Posterior vena cava (tissue), 2 donors: ENCODE results near the gene BMAL1. TPM values are rescaled to one million over a fixed set of nuclear protein-coding genes. Genes with fewer than 3 reads are reported as not detected.

Source experiments
- DNase-seq: peaks from one replicate; pipeline ENCODE4 v3.0.0-alpha.2; 2020; ENCODE audit warnings: low spot score
- intact Hi-C, 2 donors: fragments of 100-400 bp; cut with DNase I; formaldehyde crosslinking; loops; one replicate each; pipeline versions ENCODE4 v1.14.1 to v1.14.2; 2022 to 2023
- total RNA-seq, 2 donors: library from RNA; stranded (reverse); fragmentation: NEBNext Ultra II Directional; extraction: Animal tissue kit (Norgen Biotek cat#: 25700); gene quantifications; one replicate each; pipeline ENCODE4 v1.2.1, GENCODE V29; 2021
- donor health status: DM: yes; HTN: yes; CAD: no.
- donor health status: DM: yes; HTN: yes; CAD: no.

BMAL1 gene
- total RNA-seq, 2 donors from 2014 or later = 17.6 to 28.4 TPM

DNA sequence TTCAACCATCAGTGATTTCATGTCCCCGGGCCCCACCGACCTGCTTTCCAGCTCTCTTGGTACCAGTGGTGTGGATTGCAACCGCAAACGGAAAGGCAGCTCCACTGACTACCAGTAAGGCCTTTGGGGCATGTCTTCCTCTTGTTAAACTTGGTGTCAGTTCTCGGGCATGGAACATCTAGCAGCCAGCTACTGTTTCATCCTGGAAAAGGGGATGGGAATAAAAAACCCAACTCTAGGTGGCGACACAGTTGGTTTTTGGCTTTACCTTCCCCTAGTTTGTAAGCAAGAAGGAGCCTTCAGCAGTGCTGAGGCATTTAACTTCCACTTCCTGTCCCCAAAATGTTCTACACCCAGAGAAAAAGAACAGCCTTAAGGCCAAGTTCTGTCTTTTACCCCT, 76.7 kb downstream of the BMAL1 start:
- intact Hi-C loops = no loop called here
- DNase-seq = no peak

DNA sequence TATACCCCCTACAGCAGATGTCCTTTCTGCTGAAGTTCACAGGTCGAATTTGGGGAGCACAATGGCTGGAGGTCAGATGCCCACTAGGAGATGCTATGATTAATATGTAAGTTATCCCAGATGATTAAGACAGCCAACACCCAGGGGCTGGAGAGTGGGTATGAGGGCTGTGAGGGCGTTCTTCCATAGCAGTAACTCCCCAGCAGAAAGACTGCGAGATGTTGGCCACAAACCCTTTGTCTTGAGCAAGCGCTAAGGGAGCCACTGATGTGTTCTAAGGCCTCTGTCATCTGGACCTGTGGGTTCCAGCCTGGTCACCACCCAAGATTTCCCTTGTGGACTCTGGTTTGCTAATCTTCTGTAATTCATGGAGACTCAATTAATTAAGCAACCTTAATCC, 77.6 kb downstream of the BMAL1 start:
- intact Hi-C loops = no loop called here

DNA sequence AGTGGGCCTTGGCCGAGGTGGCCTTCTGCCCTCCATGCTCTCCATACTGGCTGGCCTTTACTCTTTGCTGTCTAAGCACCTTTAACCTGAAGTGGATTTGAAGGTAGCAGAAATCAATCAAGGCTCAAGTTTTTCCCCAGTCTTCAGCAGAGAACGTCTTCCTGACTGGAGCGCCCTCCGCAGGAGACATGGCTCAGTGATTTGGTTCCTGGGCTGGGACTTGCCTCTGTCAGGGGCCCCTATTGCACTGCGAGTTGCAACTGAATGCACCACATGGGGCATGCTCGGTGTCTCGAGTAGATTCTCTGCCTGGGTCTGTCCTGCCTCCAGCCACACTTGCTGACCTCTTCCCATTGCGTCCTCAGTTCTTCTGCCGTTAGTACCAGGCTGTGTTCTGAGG, 79.6 kb downstream of the BMAL1 start:
- DNase-seq = no peak
- intact Hi-C loops = no loop called here

More for the DNA sequence above, 77.6 kb downstream of the BMAL1 start:
- no peak for DNase-seq

DNA sequence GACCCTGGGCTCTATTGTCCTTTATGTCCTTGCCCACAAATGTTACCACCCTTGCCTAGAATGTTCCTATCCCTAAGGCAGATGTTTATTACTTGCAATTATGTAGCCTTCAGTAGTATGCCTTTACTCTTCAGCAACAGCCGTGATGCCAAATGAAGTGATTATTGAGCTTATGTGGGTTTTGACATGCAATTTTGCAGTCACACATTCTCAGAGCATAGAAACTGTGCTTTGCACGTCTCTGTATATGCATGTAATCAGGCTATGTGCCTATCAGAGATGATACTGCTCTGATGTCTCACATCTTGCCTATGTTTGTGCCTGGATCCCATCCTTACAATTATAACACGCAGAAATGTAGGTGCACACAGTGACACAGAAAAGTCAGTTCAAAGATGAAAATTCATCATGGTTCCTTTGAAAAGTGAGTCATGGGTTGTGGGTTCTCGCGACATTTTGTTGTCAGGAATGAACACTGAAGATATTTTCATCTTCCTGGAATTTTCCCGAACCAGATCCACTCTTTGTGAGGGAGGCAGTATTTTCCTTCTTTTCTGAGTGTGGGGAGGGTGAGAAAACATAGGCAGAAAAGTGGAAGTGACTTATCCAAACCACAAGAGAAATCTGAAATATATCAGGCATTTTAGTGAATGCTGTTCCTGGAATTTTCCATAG, 81.1 kb downstream of the BMAL1 start:
- intact Hi-C loops = no loop called here

DNA sequence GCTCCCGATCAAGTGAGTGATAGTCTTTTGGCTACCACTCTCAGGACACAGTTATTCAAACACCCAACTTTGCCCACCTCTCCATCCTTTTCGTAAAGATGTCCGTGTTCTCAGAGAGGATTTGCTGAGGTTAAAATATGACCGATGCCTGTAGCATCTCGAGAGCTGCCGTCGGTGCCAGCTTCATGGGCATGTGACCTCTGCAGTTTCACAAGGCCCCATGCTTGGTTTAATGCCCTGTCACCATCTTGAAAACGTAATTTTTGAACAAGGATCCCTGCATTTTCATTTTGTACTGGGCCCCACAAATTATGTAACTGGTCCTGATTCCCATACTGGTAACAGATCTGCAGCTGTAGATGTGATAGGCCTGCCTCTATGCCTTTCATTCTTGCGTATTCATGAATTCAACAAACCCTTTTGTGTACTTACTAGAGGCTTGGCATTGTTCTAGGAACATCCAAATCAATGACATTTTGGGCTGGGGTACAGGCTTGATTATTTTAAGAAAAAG, 85.1 kb downstream of the BMAL1 start:
- DNase-seq = no peak
- intact Hi-C loops = no loop called here

More for the DNA sequence above, 81.1 kb downstream of the BMAL1 start:
- no peak for DNase-seq

DNA sequence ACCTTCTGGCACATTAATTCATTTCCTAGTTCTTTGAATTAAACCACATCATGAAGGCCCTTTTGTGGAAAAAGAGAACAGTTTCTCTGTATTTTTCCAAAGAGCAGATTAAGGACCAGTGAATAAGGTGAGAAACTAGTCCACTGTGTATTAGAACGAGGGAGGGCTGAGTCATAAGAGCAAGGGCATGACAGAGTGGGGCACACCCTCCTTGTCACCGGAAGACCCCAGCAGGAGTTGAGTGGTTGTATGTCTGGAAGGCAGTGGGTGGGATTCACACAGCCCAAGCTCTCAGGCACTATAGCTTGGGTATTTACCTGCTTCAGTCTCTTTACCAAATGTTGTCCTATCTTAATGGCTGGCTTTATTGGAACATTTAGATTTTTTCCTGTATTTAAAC, 86.8 kb downstream of the BMAL1 start:
- DNase-seq = no peak
- intact Hi-C loops = no loop called here

DNA sequence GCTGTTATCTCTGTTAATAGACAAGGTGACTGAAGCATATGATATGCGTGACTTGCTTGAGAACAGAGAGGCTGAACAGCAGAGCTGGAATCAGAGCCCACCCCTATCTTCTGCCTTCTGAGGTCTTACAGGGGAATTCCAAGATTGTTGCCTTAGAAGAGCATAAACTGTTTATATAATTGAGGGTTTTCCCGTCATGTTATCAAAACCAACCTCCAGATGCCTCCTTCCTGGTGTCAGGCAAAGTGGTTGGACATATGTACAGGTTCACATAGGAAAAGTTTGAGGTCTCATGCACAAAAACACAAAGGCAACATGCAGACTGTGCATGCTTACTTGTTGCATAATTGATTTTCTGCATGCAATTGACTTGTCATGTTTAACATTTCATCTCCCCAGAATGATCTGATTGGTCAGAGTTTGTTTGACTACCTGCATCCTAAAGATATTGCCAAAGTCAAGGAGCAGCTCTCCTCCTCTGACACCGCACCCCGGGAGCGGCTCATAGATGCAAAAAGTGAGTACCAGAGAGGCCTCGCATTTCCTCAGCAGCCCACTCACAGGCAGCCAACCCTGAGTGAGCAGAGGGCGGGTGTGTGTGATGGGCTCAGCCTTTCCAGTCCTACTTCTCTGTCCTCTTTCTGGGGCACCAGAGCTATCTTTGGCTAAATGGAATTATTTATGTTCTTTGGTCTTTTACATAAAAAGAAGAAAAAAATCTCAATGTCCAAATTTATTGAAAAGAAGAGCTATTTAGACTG, 88.9 kb downstream of the BMAL1 start:
- intact Hi-C loops = no loop called here
- DNase-seq = no peak

DNA sequence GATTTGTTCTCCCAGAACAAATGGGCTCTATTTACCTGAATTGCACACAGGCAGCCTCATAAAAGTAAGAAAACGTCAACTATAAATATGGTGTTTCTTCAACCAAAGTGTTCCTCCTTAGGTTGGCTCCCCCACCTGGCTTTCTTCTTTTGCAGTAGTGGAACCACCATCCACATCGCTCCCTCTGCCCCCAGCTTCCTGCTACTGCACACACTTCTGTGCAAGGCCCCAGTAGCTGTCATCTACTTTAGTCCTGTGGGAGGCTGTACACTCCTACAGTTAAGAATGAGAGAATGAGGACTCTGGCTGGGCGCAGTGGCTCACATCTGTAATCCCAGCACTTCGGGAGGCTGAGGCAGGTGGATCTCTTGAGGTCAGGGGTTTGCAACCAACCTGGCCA, 89.5 kb downstream of the BMAL1 start:
- no peak for DNase-seq
- intact Hi-C loops = no loop called here

DNA sequence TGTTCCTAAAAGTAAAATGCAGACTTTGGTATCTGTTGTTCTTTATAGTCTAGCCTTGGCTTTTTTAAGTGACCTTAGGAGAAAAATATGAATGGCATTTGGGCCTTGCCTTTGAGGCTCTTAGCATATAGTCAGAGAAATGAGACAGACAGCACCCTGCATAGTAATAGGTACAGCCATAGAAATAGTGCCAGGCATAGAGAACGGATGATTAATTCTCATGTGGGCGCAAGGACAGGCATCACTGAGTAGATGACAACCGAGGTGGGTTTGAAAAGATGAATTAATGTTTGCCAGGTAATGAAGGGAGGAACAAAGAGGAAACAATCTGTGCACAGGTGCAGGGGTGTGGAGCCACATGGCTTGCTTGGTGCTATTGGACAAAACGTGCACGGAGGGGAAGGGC, 90.5 kb downstream of the BMAL1 start:
- no peak for DNase-seq
- intact Hi-C loops = no loop called here

DNA sequence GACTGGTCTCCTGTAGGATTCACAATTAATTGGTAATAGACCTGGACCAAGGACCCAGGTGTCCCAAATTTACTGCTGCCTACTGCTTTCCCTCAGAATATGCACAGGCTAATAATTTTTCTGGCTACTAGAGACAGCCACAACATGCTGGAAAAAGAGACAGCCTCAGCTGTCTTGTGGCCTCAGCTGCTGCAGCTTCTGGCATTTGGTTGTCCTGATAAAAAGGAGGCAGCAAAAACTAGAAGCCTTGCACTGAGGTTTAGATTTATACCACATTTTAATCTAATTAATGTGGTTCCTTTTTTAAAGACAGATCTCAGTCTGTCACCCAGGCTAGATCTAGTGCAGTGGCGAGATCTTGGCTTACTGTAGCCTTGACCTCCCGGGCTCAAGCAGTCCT, 95.6 kb downstream of the BMAL1 start:
- DNase-seq = no peak
- intact Hi-C loops = no loop called here

DNA sequence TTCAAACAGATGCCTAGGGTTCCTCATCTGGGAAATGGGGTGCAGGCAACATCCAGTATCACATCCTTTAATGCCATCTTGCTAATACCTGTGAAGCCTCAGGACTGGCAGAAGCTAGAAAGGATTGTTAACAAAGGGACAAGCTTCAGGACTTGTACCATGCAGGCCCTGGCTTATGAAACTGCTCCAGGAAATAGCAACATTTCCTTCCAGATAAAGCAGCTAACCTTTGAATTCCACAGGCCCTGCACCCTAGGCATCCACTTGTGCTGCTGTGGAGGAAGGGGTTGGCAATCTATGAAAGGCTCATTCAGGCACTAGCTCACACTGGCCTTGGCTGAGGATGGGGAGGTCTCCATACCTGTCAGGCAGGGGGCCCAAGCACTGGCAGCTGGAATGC, 98.2 kb downstream of the BMAL1 start:
- intact Hi-C loops = no loop called here
- DNase-seq = no peak

DNA sequence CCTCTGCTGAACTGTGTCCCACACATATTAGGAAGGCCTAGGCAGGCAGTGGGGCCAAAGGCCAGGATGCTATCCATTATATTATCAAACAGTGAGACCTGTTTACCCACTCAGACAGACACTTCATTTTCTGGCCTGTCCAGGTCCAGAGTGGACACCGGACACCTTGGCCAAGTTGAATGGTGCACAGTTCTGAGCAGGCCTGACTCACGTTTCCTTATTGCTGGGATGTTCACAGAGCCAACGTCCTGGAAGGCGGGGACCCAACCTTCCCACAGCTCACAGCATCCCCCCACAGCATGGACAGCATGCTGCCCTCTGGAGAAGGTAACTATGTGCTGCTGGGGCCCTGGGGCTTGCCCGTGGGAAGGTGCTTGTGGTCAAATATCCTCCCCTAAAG, 98.8 kb downstream of the BMAL1 start:
- DNase-seq = no peak
- intact Hi-C loops = no loop called here

DNA sequence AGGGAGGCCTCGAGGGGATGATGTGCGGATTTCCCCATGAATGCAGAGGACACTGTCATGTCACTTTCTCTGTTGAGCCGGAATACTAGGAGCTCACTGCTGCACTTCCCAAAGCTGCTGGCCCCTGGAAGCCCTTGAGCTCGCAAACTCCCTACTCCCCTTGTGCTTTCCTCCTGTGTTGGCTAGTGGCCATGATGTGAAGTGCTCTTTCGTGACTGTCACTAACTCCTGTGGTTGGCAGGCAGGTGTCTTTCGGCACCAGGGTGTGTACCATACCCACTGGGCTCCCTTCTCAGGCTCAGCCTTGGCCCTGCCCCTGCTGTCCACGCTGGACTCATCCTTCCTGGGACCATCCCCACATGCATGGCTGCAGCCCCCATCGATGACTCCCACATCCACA, 99.2 kb downstream of the BMAL1 start:
- intact Hi-C loops = no loop called here
- no peak for DNase-seq

DNA sequence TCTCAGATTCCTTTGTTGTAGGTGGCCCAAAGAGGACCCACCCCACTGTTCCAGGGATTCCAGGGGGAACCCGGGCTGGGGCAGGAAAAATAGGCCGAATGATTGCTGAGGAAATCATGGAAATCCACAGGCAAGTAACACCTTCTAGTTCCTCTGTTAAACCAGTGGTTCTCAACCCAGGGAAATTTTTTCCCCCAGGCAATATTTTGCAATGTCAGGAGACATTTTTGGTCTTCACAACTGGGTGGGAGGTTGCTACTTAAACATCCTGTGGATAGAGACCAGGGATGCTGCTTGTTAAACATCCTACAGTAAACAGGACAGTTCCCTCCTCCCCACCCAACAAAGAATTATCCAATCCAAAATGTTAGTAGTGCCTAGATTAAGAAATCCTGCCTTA, 100.7 kb downstream of the BMAL1 start:
- intact Hi-C loops = no loop called here
- no peak for DNase-seq

DNA sequence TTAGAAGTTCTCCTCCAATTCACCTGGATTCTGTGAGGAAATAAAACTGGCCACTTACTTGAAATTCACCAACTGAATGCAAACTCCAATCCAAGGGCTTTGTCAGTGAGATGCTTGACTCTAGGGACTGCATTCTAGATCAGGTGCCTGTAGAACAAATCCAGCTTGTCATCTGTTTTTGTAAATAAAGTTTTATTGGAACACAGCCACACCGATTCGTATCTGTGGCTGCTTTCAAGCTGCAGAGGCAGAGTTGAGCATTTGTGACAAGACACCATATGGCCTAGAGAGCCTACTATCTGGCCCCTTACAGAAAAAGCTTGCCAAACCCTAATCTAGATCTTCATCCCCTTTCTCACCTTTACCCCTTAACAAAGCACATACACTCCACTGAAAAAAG, 103.1 kb downstream of the BMAL1 start:
- intact Hi-C loops = no loop called here
- DNase-seq = no peak

DNA sequence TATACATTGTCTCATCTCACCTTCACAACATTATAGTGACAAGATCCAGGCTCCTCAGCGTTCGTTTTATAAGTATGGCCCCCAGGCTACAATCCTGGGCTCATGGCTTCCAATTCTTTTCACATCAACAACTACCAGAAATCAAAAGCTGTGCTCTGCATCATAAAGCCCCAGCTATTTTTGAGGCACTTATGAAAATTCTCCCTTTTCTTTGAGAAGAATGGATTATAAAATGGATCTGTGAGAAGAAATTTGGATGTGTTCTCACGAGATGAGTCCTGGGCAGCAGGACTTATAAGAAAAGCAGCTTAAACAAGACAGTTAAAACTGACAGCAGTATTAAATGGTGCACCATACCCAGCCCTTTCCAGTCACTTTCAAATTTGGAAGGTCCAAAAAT, 105.2 kb downstream of the BMAL1 start:
- intact Hi-C loops = no loop called here
- DNase-seq = no peak

DNA sequence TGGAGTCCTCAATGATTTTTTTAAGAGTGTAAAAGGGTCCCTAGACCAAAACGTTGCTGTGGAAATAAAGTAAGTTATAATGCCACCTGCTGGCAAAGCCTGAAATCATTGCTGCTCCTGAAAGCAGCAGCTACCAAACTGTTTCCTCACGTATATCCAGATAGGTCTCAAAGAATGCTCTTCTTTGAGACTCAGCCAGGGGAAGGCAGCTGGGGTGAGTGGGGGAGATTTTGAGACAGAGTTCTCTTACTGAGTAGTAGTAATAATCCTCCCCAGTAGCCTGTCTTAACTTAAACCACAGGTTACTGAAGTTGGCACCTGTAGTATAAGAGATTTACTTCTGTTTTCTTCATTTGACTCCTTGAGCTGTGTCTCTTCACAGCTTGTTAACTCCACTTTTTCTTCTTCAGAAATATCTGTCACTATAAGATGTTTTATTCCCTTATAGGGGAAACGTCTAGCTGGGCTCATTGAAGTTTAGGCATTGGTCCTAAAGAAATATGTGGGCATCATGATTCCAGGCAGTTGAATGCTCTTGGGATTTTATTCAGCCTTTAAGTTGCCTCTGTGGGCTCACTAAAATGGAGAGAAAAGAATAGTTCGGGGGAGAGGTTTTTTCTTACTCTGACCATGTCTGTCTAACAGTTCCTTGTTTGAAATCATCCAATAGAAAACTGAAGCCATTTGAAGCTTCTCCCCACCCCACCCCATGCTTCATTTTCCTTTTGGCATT, 107.5 kb downstream of the BMAL1 start:
- DNase-seq = no peak
- intact Hi-C loops = no loop called here

DNA sequence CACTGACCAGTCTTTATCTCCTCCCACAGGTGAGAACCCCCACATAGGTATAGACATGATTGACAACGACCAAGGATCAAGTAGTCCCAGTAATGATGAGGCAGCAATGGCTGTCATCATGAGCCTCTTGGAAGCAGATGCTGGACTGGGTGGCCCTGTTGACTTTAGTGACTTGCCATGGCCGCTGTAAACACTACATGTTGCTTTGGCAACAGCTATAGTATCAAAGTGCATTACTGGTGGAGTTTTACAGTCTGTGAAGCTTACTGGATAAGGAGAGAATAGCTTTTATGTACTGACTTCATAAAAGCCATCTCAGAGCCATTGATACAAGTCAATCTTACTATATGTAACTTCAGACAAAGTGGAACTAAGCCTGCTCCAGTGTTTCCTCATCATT, 109.0 kb downstream of the BMAL1 start:
- intact Hi-C loops = no loop called here
- no peak for DNase-seq

DNA sequence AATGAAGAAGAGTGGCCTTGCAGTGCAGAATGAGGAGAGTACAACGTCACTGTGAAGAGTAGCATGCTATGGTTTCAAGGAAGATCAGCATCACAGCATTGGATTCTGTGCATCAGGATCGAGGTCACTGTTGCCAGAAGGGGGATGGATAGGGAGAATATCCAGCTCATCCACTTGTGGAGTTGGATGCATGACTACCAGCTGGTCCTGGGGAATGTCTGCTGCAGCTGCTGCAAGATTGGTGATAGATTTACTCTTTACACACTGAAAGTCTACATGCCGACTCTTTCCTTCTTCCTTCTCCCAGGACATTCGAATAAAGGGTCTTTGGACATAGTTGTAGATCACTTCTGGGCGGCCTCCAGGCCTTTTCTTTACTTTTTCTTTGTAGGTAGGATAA, 111.2 kb downstream of the BMAL1 start:
- no peak for DNase-seq
- intact Hi-C loops = no loop called here

DNA sequence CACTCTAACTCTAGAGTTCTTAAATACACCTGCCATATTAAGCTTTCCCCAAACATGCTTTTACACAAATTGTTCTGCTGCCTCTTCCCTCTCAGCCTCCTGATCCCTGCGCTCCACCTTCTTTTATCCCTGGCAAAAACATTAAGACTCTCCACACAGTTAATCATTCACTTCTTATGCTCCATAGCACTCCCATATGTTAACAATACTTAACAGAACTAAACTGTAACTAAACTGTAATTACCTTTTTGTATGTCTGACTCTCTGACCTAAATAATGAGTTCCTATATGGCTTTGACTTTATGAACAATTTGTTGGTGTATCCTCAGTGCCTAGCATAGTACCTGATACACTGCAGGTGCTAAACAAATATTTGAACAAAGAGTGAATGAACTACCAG, 113.6 kb downstream of the BMAL1 start:
- no peak for DNase-seq
- intact Hi-C loops = no loop called here
